Fibroblast of pulmonary artery (primary cell): ENCODE data around the gene SCARB2.

Experiments used
- DNase-seq: peaks from one replicate; pipeline ENCODE4 v3.0.0-alpha.2; 2010; ENCODE audit warnings: low read depth
- H3K4me3 ChIP-seq: replicated peaks from 2 replicates; pipeline ENCODE4 v1.5.1; 2011; ENCODE audit warnings: low read depth, mild to moderate bottlenecking, control low read depth, low read length, moderate library complexity
- TF ChIP-seq, protein P1 (sequence below): IDR thresholded peaks from 2 replicates; pipeline ENCODE4 v1.5.1; 2011; ENCODE audit warnings: mild to moderate bottlenecking, control low read depth, low read length, inconsistent platforms; ENCODE audit errors: missing control alignments

The SCARB2 gene

DNA sequence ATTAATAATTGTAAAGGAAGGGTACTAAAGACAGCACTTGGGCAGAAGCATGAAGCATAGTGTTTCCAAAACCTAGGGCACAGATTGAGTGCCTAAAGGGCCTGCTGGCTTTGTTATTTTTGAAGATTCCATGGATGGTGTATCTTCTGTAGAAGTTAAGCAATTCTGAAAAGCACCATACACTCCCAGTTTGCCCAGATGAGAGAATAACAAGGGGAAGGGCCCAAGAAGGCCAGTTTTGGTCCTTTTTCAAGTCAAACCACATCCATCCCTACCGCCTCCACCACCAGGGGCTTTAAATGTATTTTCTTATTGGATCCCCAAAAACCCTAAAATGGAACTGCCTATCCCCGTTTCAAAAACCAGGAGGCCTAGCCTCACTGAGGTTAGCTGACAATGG lies 17.2 kb downstream of the SCARB2 start:
- DNase-seq = no peak
- no peak overlapping the region for H3K4me3 ChIP-seq
- TF ChIP-seq, protein P1, sequence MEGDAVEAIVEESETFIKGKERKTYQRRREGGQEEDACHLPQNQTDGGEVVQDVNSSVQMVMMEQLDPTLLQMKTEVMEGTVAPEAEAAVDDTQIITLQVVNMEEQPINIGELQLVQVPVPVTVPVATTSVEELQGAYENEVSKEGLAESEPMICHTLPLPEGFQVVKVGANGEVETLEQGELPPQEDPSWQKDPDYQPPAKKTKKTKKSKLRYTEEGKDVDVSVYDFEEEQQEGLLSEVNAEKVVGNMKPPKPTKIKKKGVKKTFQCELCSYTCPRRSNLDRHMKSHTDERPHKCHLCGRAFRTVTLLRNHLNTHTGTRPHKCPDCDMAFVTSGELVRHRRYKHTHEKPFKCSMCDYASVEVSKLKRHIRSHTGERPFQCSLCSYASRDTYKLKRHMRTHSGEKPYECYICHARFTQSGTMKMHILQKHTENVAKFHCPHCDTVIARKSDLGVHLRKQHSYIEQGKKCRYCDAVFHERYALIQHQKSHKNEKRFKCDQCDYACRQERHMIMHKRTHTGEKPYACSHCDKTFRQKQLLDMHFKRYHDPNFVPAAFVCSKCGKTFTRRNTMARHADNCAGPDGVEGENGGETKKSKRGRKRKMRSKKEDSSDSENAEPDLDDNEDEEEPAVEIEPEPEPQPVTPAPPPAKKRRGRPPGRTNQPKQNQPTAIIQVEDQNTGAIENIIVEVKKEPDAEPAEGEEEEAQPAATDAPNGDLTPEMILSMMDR = no peak

DNA sequence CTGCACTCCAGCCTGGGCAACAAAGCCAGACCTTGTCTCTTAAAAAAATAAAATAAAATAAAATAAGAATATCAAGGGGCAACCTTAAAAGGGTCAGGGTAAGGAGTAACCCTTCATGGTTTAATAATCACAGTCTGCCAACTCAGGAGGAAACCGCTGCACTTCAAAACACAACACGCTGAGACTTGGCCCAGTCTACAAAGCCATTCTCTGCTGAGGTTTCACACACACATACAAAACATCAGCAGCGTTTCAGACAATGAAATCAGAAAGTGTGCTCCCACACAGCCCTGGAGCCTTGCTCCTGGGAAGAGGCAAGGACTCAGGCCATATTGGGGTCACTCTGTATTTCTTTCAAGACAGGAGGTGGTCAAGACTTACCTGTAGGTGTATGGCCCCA lies 18.3 kb downstream of the SCARB2 start:
- no peak overlapping the region for H3K4me3 ChIP-seq
- peak; percentile 56 for DNase-seq
- TF ChIP-seq, protein P1 = no peak

DNA sequence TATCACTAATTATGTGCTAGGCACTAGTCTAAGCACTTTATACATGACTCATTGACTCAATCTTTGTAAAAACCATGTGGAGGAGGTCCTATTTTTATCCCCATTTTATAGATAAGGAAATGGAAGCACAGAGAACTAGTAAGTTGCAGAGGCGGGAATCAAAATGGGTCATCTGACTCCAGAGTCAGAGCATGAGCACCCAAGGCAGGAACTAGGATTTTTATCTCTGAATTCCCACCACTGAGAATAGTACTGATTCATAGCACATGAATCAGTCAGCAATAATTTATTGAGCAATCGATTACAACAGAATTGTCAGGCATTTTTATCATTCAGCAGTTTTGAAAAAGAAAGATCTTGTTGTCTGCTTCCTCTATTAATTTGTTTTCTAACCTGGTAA lies 19.3 kb downstream of the SCARB2 start:
- H3K4me3 ChIP-seq = no peak overlapping the region
- TF ChIP-seq, protein P1 = no peak

DNA sequence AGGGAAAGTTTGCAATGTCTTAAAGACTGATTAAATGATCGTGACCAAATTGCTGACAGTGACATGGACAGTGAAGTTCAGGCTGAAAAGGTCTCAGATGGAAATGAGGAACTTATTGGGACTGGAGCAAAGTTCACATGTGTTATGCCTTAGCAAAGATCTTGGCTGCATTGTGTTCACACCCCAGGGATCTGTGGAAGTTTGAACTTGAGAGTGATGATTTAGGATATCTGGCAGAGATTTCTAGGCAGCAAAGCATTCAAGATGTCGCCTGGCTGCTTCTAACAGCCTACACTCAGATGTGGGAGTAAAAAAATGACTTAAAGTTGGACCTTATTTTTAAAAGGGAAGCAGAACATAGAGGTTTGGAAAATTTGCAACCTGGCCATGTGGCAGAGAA lies 21.4 kb downstream of the SCARB2 start:
- no peak overlapping the region for H3K4me3 ChIP-seq
- TF ChIP-seq, protein P1 = no peak
- DNase-seq = no peak

More for the DNA sequence above, 19.3 kb downstream of the SCARB2 start:
- DNase-seq = peak; percentile 97

DNA sequence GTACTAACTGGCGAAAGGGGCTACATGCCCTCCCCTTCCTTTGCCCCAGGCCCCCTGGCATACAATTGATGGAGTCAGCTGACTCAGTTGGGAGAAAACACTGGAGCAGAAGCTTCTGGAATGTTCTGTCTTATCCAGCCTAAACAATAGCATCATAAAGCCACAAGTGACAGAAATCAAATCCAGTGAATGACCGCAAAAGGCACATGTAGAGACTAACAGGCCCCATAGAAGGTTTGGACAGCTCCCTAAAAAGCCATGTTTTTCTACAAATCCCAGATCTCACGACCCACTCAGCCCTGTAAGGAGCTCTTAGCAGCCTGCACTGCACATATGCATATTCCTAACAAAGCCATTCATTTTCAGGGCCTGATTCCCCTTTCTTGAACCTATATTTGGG lies 25.1 kb downstream of the SCARB2 start:
- TF ChIP-seq, protein P1 = no peak
- DNase-seq = no peak
- no peak overlapping the region for H3K4me3 ChIP-seq

DNA sequence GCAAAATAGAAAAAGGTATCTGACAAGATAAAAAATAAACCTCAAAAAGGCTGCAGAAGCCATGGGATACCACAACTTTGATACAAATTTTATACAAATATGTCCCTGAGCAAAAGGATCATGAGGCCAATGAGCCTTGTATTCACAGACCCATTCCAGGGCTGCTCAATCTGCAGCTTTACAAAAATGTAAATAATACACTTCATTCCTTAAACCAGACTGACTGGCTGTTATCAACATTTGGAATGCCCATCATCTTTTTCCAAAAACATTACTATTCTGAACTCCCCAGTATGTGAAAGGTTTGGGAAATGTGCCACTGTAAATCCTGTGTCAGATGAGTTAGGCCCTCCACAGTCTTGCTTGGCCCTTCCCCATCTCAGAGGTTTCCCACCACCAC lies 25.5 kb downstream of the SCARB2 start:
- no peak overlapping the region for H3K4me3 ChIP-seq
- TF ChIP-seq, protein P1 = no peak
- DNase-seq = no peak

DNA sequence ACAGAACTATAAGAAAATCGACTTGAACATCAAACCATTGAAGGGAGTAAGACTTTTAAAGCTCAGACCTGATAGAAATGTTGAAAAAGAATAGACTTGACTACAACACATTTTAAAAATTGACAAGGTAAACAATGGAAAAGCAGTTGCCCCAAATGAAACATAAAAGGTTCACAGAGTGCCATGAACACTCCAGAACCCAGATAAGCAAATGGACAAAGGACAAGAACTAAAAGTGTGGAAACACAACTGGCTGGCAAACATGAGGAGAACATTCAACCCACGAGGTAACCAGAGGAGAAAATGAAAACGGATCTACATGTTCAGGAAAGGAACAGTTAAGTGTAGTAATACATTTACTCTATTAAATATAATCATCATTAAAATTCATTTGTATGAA lies 26.5 kb downstream of the SCARB2 start:
- TF ChIP-seq, protein P1 = no peak
- DNase-seq = no peak
- H3K4me3 ChIP-seq = no peak overlapping the region
